Ammon's horn (tissue), 1 donor: ENCODE measurements around the gene RASGRF1.

Source experiments
- DNase-seq: peaks from one replicate; pipeline ENCODE4 v3.0.0-alpha.2; 2016; ENCODE audit warnings: low spot score

RASGRF1 gene

GRCh38 chr15:78987556-78988360 lies 102.8 kb downstream of the RASGRF1 start:
- no peak for DNase-seq

- no peak for DNase-seq
Observed at GRCh38 chr15:78985859-78986475, 104.6 kb downstream of the RASGRF1 start.

- DNase-seq, result no peak
Observed at GRCh38 chr15:78984041-78984440, 106.5 kb downstream of the RASGRF1 start.

- no peak for DNase-seq
Observed at GRCh38 chr15:78983146-78983918, 107.2 kb downstream of the RASGRF1 start.

- no peak for DNase-seq
Observed at GRCh38 chr15:78982736-78983135, 107.8 kb downstream of the RASGRF1 start.

GRCh38 chr15:78981532-78982313 lies 108.9 kb downstream of the RASGRF1 start:
- no peak for DNase-seq

GRCh38 chr15:78979456-78980320 lies 110.9 kb downstream of the RASGRF1 start:
- DNase-seq, result peak; percentile 66

GRCh38 chr15:78978601-78979179 lies 111.9 kb downstream of the RASGRF1 start:
- no peak for DNase-seq

GRCh38 chr15:78977591-78978347 lies 112.8 kb downstream of the RASGRF1 start:
- DNase-seq, result no peak

- peak; percentile 49 for DNase-seq
Observed at GRCh38 chr15:78977091-78977571, 113.4 kb downstream of the RASGRF1 start.

- DNase-seq, result no peak
Observed at GRCh38 chr15:78976691-78977090, 113.9 kb downstream of the RASGRF1 start.

- no peak for DNase-seq
Observed at GRCh38 chr15:78974272-78974918, 116.2 kb downstream of the RASGRF1 start.

GRCh38 chr15:78969687-78970349 lies 120.8 kb downstream of the RASGRF1 start:
- DNase-seq, result no peak

GRCh38 chr15:78968539-78969271 lies 121.9 kb downstream of the RASGRF1 start:
- DNase-seq, result no peak

GRCh38 chr15:78968114-78968513 lies 122.5 kb downstream of the RASGRF1 start:
- no peak for DNase-seq

- no peak for DNase-seq
Observed at GRCh38 chr15:78960308-78960707, 130.3 kb downstream of the RASGRF1 start.

GRCh38 chr15:78959360-78959759 lies 131.2 kb downstream of the RASGRF1 start:
- DNase-seq, result no peak
